OCI-LY1 (cell line): Measurements from ENCODE around the gene THSD7A.

Experiments used
- EZH2 ChIP-seq: fragments of 200-600 bp; sonication (generic), shearing (Covaris generic); IDR thresholded peaks from 2 replicates; pipeline ENCODE4 v1.8.0; 2017; ENCODE audit warnings: borderline replicate concordance, mixed run types, mild to moderate bottlenecking, antibody characterized with exemption, low read length, moderate library complexity, mixed read lengths
- TF ChIP-seq, protein P1 (sequence below): fragments of 200-600 bp; sonication (generic), shearing (Covaris generic); IDR thresholded peaks from 2 replicates; pipeline ENCODE4 v1.5.1; 2017; ENCODE audit warnings: mild to moderate bottlenecking, antibody characterized with exemption, low read length, moderate library complexity, mixed read lengths

DNA sequence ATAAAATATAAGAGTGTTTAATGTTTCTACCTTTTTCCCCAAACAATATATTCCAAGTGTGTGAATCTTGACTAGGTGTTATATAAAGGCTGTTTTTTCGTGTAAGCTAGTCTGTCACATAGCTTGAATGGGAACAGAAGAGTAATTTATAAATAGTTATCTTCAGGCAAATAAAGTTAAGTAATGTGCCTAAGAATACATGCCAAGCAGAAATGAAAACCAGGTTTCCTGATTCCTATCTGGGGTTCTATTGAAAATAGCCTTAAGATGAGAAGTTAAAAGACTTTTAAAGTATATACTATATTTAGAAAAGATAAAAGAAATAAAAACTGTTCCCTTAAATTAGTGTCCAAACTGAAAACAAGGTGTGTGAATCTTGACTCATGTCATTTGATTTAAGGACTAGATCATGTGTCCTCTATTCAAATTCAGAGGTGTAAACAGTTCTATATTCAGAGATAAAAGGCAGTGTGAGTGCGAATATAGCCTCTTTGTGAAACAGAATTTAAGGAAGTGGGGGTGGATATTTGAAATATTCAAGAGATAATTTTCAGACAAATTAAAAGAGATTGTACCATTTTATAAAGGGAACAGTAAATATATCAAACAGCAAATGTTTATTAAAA lies 247.5 kb downstream of the THSD7A start:
- TF ChIP-seq EZH2 = no peak
- TF ChIP-seq, protein P1, sequence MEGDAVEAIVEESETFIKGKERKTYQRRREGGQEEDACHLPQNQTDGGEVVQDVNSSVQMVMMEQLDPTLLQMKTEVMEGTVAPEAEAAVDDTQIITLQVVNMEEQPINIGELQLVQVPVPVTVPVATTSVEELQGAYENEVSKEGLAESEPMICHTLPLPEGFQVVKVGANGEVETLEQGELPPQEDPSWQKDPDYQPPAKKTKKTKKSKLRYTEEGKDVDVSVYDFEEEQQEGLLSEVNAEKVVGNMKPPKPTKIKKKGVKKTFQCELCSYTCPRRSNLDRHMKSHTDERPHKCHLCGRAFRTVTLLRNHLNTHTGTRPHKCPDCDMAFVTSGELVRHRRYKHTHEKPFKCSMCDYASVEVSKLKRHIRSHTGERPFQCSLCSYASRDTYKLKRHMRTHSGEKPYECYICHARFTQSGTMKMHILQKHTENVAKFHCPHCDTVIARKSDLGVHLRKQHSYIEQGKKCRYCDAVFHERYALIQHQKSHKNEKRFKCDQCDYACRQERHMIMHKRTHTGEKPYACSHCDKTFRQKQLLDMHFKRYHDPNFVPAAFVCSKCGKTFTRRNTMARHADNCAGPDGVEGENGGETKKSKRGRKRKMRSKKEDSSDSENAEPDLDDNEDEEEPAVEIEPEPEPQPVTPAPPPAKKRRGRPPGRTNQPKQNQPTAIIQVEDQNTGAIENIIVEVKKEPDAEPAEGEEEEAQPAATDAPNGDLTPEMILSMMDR = no peak
